CD4-positive, alpha-beta memory T cell (primary cell): ENCODE results near the gene PHGDH. TPM values are rescaled to one million over a fixed set of nuclear protein-coding genes. Genes with fewer than 3 reads are reported as not detected.
A peak's percentile ranks its signal among the peaks of the same experiment; 100 is the strongest.

Experiments
- CTCF ChIA-PET: fragments of 350-600 bp; sonication (Branson Sonifier 250); formaldehyde crosslinking; loops from one replicate; lab custom pipeline; 2021; ENCODE audit warnings: inconsistent platforms; ENCODE audit not compliant: partially characterized antibody; lab: Charles Lee
- POLR2A ChIA-PET: fragments of 350-600 bp; sonication (Branson Sonifier 250); formaldehyde crosslinking; loops from one replicate; lab custom pipeline; 2021; ENCODE audit not compliant: partially characterized antibody; lab: Charles Lee
- DNase-seq, 5 donors: peaks; one replicate each; pipeline versions ENCODE4 v3.0.0 to v3.0.0-alpha.2; 2020 to 2022; ENCODE audit warnings: mixed read lengths in 1 of 5
- H3K27ac ChIP-seq: one replicate; pipeline ENCODE4 v1.7.0; 2013; ENCODE audit warnings: low read depth, low read length
- H3K27me3 ChIP-seq: 2 replicates; pipeline ENCODE4 v1.7.0; 2013; ENCODE audit warnings: mild to moderate bottlenecking, low read length, moderate library complexity; ENCODE audit not compliant: insufficient read depth
- H3K36me3 ChIP-seq: 2 replicates; pipeline ENCODE4 v1.7.0; 2013; ENCODE audit warnings: mild to moderate bottlenecking, low read length, moderate library complexity; ENCODE audit not compliant: insufficient read depth
- H3K4me1 ChIP-seq: 2 replicates; pipeline ENCODE4 v1.7.0; 2013; ENCODE audit warnings: mild to moderate bottlenecking, low read length, moderate library complexity; ENCODE audit not compliant: insufficient read depth
- H3K4me3 ChIP-seq, 2 donors: one replicate each; pipeline ENCODE4 v1.7.0; 2013; ENCODE audit warnings: low read length in 2 of 2, mild to moderate bottlenecking in 1 of 2
- H3K9me3 ChIP-seq, 2 donors: one replicate each; pipeline ENCODE4 v1.7.0; 2013; ENCODE audit warnings: low read length in 2 of 2, control low read depth in 1 of 2; ENCODE audit not compliant: control insufficient read depth in 1 of 2
- H3K27ac Mint-ChIP-seq, 7 donors: one replicate each; pipeline ENCODE4 v1.8.0; 2020 to 2021; ENCODE audit warnings: mixed read lengths in 7 of 7, mild to moderate bottlenecking in 6 of 7, inconsistent platforms in 3 of 7, moderate library complexity in 3 of 7
- H3K27me3 Mint-ChIP-seq, 2 donors: one replicate each; pipeline ENCODE4 v1.8.0; 2020 to 2021; ENCODE audit warnings: mixed read lengths in 2 of 2
- H3K36me3 Mint-ChIP-seq, 2 donors: one replicate each; pipeline ENCODE4 v1.8.0; 2020 to 2021; ENCODE audit warnings: mixed read lengths in 2 of 2, inconsistent platforms in 1 of 2, mild to moderate bottlenecking in 1 of 2
- H3K4me1 Mint-ChIP-seq, 4 donors: one replicate each; pipeline ENCODE4 v1.8.0; 2020 to 2021; ENCODE audit warnings: mixed read lengths in 4 of 4, mild to moderate bottlenecking in 1 of 4
- H3K4me3 Mint-ChIP-seq, 8 donors: one replicate each; pipeline ENCODE4 v1.8.0; 2020 to 2021; ENCODE audit warnings: mixed read lengths in 8 of 8, mild to moderate bottlenecking in 7 of 8, moderate library complexity in 6 of 8, inconsistent platforms in 3 of 8
- H3K9me3 Mint-ChIP-seq, 8 donors: one replicate each; pipeline ENCODE4 v1.8.0; 2020 to 2021; ENCODE audit warnings: mixed read lengths in 8 of 8, mild to moderate bottlenecking in 5 of 8, inconsistent platforms in 3 of 8, moderate library complexity in 1 of 8
- intact Hi-C: fragments of 100-400 bp; cut with micrococcal nuclease; formaldehyde crosslinking; loops from one replicate; pipeline ENCODE4 v1.15.1; 2023
- polyA plus RNA-seq, 2 donors: library from polyadenylated mRNA; unstranded; fragments of 300-500 nt; fragmentation: Illumina TruSeq; gene quantifications; one replicate each; pipeline ENCODE4 v1.2.3, GENCODE V29; 2021
- total RNA-seq, 2 experiments: library from RNA; stranded (reverse); gene quantifications; one replicate each; pipeline ENCODE4 v1.2.3, GENCODE V29; 2021

The PHGDH gene
- total and polyA plus RNA-seq, 4 experiments from 2014 or later: 1.5 to 3.1 (median 2.7) TPM

DNA sequence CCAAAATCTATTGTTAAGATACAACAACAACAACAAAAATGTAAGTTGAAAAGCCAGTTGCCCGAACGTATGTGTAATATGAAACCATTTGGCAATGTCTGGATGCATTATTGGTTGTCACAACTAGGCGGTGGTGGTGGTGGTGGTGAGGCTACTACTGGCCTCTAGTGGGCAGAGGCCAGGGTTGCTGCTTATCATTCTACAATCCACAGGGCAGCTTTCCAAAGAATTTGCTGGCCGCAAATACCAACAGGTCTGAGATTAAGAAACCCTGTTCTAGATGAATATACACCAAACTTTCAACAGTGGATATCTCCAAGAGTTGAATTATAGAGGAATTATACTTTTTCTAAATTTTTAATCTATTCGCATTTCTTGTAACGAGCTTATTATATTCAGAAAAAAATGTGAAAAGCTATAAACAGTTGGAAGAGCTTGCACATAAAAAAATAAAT, 36.9 kb upstream of the PHGDH start:
- peaks cover 11 to 14% of the 10 kb centered on the region in 2 donors for H3K27me3 Mint-ChIP-seq
- Histone ChIP-seq H3K27ac (no peak overlapping the region), H3K4me1 (peaks cover 8% of the 10 kb centered on the region), H3K4me3 (no peak overlapping the region), H3K36me3 (no peaks in the 10 kb centered on the region), H3K27me3 (peaks cover 5% of the 10 kb centered on the region), H3K9me3 (no peaks in the 10 kb centered on the region)
- CTCF ChIA-PET: interaction anchor here (0.7 to 2.4 kb wide), 20 partner anchors 10 to 534 kb away, joined by 3 to 16 read pairs (median 4); partner anchors contain the start of genes WARS2 and ZNF697
- POLR2A ChIA-PET: no interaction called here
- DNase-seq: peak in 2 of 5 donors; percentile 3 to 9
- peak overlapping the region in 2 of 8 donors; percentile 64 to 77 for H3K4me3 Mint-ChIP-seq
- H3K9me3 Mint-ChIP-seq: peaks cover 0 to under 1% (median 0%) of the 10 kb centered on the region in 8 donors
- intact Hi-C loops: loop anchor here (1.0 to 2.0 kb wide), 2 partner anchors 60 to 400 kb away; no protein-coding TSS in a partner anchor
- no peak overlapping the region for H3K27ac Mint-ChIP-seq
- peaks cover 0 to 6% (median 5%) of the 10 kb centered on the region in 4 donors for H3K4me1 Mint-ChIP-seq
- no peaks in the 10 kb centered on the region for H3K36me3 Mint-ChIP-seq

DNA sequence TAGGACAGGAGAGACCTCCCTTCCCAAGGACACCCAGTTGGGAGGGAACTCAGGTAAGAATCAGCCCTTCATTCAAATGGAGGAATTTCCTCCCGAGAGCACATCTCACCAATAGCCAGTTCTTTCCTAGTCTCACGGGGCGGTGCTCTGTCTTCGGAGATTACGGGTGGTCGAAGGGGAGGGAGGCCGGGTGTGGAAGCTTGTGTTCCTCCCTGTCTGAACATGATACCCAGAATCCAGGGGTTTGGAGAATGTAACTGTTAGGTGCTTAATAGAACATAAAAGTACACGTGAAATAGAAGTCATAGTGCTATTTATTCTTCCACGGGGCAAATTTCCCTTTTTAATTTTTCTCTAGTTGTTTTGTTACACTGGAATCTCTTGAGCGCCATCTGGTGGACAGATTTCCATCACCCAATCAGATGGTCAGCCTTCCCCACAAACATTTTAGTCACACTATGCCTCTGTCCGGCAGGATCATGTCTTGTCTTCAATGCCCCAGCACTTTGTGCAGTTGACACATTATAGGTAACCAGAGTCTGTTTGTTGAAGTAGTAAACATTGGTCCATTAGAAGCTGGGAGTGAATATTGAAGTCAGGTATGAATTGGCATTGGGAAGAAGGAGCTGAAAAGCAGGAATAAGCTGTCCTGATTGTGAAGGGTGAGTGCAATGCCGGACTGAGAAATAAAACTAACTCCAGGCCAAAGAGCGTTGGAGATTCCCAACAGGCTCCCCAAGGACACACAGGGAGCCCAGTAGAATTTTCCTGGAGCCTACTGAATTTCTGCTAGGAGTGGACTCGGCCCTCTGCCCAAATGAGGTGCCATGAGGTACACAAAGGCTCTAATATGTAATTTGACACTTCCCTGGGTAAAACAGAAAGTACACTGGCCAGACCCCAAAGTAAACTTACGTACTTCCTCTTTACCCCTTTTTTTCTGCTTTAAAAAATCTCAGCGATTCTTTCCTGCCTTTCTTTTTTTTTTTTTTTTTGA, 36.1 kb upstream of the PHGDH start:
- POLR2A ChIA-PET: no interaction called here
- CTCF ChIA-PET: interaction anchor here (0.6 to 2.4 kb wide), 22 partner anchors 8 to 401 kb away, joined by 3 to 16 read pairs (median 4); partner anchors contain the start of gene ZNF697
- Histone ChIP-seq H3K4me3 (peak overlapping the region in 1 of 2 donors; percentile 12), H3K27ac (no peak overlapping the region), H3K4me1 (peaks cover 8% of the 10 kb centered on the region), H3K9me3 (no peaks in the 10 kb centered on the region), H3K36me3 (no peaks in the 10 kb centered on the region), H3K27me3 (peaks cover 5% of the 10 kb centered on the region)
- Mint-ChIP-seq H3K4me3 (peak overlapping the region in 7 of 8 donors; percentile 13 to 77 (median 61)), H3K36me3 (no peaks in the 10 kb centered on the region), H3K27ac (no peak overlapping the region), H3K4me1 (peaks cover 0 to 6% (median 5%) of the 10 kb centered on the region in 4 donors), H3K27me3 (peaks cover 11 to 14% of the 10 kb centered on the region in 2 donors), H3K9me3 (no peaks in the 10 kb centered on the region)
- peak; percentile 31 to 42 (median 36) for DNase-seq
- intact Hi-C loops: loop anchor here (1.0 to 2.0 kb wide), 2 partner anchors 61 to 400 kb away; no protein-coding TSS in a partner anchor

DNA sequence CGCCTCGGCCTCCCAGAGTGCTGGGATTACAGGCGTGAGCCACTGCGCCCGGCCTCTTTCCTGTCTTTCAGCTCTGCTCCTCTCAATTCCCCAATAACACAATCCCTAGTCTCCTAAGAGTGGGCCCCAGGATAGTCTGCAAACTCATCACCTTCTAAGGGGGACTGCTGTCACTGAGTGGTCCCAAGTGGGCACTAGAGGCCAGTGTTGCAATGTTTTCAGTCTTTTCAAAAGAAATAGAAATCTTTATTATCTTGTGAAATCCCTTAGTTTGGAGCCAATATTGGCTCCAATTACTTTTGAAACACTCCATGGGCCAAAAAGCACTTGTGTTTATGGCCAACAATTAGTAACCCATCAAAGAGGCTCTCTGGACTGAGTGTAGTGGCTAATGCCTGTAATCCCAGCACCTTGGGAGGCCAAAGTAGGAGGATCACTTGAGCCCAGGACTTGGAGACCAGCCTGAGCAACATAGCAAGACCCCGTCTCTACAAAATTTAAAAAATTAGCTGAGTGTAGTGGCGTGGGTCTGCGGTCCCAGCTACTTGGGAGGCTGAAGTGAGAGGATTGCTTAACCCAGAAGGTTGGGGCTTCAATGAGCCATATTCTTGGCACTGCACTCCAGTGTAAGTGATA, 35.0 kb upstream of the PHGDH start:
- Mint-ChIP-seq H3K27me3 (peaks cover 11% of the 10 kb centered on the region in 2 donors), H3K27ac (no peak overlapping the region), H3K36me3 (no peaks in the 10 kb centered on the region), H3K4me1 (peaks cover 0 to 6% (median 5%) of the 10 kb centered on the region in 4 donors), H3K9me3 (no peaks in the 10 kb centered on the region), H3K4me3 (no peak overlapping the region)
- intact Hi-C loops: no loop called here
- peaks cover 8% of the 10 kb centered on the region for H3K4me1 ChIP-seq
- H3K9me3 ChIP-seq: no peaks in the 10 kb centered on the region
- H3K27me3 ChIP-seq: peaks cover 9% of the 10 kb centered on the region
- ChIA-PET CTCF (interaction anchor here (0.7 to 2.4 kb wide), 6 partner anchors 9 to 402 kb away, joined by 3 to 16 read pairs (median 3); no protein-coding TSS in a partner anchor), POLR2A (interaction anchor here (0.8 kb wide), 1 partner anchor 34 kb away, joined by 3 read pairs; no protein-coding TSS in a partner anchor)
- no peak overlapping the region for H3K4me3 ChIP-seq
- DNase-seq: no peak
- H3K27ac ChIP-seq: no peak overlapping the region
- H3K36me3 ChIP-seq: no peaks in the 10 kb centered on the region

DNA sequence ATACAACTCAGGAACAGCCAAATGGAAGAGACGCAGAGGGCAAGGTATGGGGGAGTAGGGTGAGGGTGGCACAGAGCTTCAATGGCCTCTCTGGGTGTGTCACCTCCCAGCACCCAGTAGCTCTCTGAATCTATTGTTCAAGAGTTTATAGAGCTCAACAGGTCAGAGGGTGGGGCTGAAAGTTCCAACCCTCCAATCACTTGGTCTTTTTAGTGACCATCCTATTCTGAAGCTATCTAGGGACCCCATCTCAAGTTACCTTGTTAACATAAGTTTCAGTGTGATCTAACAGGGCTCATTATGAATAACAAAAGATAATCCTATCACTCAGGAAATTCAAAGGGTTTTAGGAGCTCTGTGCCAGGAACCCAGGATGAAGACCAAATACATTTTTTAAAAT, 32.5 kb upstream of the PHGDH start:
- Mint-ChIP-seq H3K4me3 (no peak overlapping the region), H3K4me1 (peaks cover 0 to 6% (median 5%) of the 10 kb centered on the region in 4 donors), H3K27ac (no peak overlapping the region), H3K27me3 (peaks cover 7 to 9% of the 10 kb centered on the region in 2 donors), H3K9me3 (no peaks in the 10 kb centered on the region), H3K36me3 (no peaks in the 10 kb centered on the region)
- ChIA-PET CTCF (interaction anchor here (0.8 to 2.2 kb wide), 5 partner anchors 10 to 404 kb away, joined by 3 to 6 read pairs (median 3); partner anchors contain the start of gene ZNF697), POLR2A (no interaction called here)
- peaks cover 8% of the 10 kb centered on the region for H3K4me1 ChIP-seq
- H3K9me3 ChIP-seq: no peaks in the 10 kb centered on the region
- no peak overlapping the region for H3K27ac ChIP-seq
- H3K36me3 ChIP-seq: no peaks in the 10 kb centered on the region
- no peak overlapping the region for H3K4me3 ChIP-seq
- no peak for DNase-seq
- H3K27me3 ChIP-seq: peaks cover 8% of the 10 kb centered on the region
- intact Hi-C loops: no loop called here

DNA sequence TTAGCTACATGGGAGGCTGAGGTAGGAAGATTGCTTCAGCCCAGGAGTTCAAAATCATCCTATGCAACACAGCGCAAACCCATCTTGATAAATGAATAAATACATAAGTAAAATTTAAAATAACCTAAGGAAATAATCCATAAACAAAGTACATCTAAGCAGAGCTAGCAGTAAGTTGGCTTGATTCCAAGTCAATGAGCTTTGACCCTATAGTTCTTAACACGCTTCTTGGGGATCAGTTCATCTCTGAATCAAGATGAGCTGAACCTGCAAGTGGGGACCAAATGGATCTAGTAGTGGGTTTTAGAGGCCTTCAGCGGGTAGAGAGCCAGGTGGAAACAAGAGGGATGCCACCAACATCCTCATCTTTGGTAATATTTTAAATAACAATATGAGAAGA, 31.5 kb upstream of the PHGDH start:
- Histone ChIP-seq H3K9me3 (no peaks in the 10 kb centered on the region), H3K27ac (no peak overlapping the region), H3K36me3 (no peaks in the 10 kb centered on the region), H3K4me3 (no peak overlapping the region), H3K27me3 (peaks cover 4% of the 10 kb centered on the region), H3K4me1 (peaks cover 4% of the 10 kb centered on the region)
- Mint-ChIP-seq H3K27me3 (peaks cover 7 to 8% of the 10 kb centered on the region in 2 donors), H3K4me3 (no peak overlapping the region), H3K4me1 (peaks cover 0 to 6% (median 5%) of the 10 kb centered on the region in 4 donors), H3K9me3 (no peaks in the 10 kb centered on the region), H3K27ac (no peak overlapping the region), H3K36me3 (no peaks in the 10 kb centered on the region)
- no peak for DNase-seq
- POLR2A ChIA-PET: no interaction called here
- intact Hi-C loops: no loop called here
- CTCF ChIA-PET: interaction anchor here (1.4 kb wide), 1 partner anchor 32 kb away, joined by 3 read pairs; the partner anchor contains the start of gene ZNF697

DNA sequence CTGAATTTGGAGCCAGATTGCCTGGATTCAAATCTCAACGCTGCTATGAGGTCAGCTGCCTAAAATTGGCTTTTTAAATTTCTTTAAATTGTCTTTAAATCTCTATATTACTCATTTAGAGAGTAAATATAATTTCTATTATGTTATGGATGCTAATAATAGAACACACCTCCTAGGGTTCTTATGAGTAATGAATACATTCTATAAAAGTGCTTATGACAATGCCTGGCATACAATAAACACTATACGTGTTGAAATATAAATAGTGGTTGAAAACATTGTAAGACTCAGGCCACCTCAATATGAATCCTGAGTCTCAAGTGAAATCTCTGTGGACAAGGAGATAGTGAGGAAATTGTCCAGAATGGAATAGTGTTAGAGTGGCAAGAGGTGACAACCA, 31.0 kb upstream of the PHGDH start:
- Histone ChIP-seq H3K4me1 (no peaks in the 10 kb centered on the region), H3K36me3 (no peaks in the 10 kb centered on the region), H3K4me3 (no peak overlapping the region), H3K9me3 (no peaks in the 10 kb centered on the region), H3K27ac (no peak overlapping the region), H3K27me3 (peaks cover 4% of the 10 kb centered on the region)
- POLR2A ChIA-PET: no interaction called here
- Mint-ChIP-seq H3K4me3 (no peak overlapping the region), H3K36me3 (no peaks in the 10 kb centered on the region), H3K4me1 (peaks cover 0 to under 1% (median under 1%) of the 10 kb centered on the region in 4 donors), H3K9me3 (no peaks in the 10 kb centered on the region), H3K27me3 (peaks cover 3 to 5% of the 10 kb centered on the region in 2 donors), H3K27ac (no peak overlapping the region)
- CTCF ChIA-PET: no interaction called here
- intact Hi-C loops: no loop called here
- DNase-seq: no peak
